ENCODE results near the gene COQ3.

The COQ3 gene, protein sequence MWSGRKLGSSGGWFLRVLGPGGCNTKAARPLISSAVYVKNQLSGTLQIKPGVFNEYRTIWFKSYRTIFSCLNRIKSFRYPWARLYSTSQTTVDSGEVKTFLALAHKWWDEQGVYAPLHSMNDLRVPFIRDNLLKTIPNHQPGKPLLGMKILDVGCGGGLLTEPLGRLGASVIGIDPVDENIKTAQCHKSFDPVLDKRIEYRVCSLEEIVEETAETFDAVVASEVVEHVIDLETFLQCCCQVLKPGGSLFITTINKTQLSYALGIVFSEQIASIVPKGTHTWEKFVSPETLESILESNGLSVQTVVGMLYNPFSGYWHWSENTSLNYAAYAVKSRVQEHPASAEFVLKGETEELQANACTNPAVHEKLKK

GRCh38 chr6:99393698-99394531 lies at the start of gene COQ3:
Gene COQ3 (minus strand): TSS chr6:99394195. CDS start chr6:99394179, 16 bp downstream.
- peak; percentile 76 for DNase-seq
- Mint-ChIP-seq H3K36me3 (peaks cover 6% of the 10 kb centered on the region), H3K9me3 (no peaks in the 10 kb centered on the region), H3K27me3 (no peaks in the 10 kb centered on the region), H3K27ac (peak within 1 kb of the TSS; percentile 89), H3K4me3 (peak within 1 kb of the TSS; percentile 93), H3K4me1 (peaks cover 13% of the 10 kb centered on the region)
- CTCF ChIA-PET: interaction anchor here (0.6 to 1.3 kb wide), 2 partner anchors 29 to 62 kb away, joined by 4 to 7 read pairs; no protein-coding TSS in a partner anchor

- Mint-ChIP-seq H3K9me3 (no peaks in the 10 kb centered on the region), H3K27me3 (no peaks in the 10 kb centered on the region), H3K36me3 (no peaks in the 10 kb centered on the region), H3K27ac (no peak overlapping the region), H3K4me3 (no peak overlapping the region), H3K4me1 (no peaks in the 10 kb centered on the region)
- DNase-seq: no peak
- CTCF ChIA-PET: interaction anchor here (1.0 to 2.1 kb wide), 3 partner anchors 9 to 13 kb away, joined by 3 to 7 read pairs (median 6); partner anchors contain the start of gene PNISR
Observed at GRCh38 chr6:99434702-99435530, 40.9 kb upstream of the COQ3 start.

DNA sequence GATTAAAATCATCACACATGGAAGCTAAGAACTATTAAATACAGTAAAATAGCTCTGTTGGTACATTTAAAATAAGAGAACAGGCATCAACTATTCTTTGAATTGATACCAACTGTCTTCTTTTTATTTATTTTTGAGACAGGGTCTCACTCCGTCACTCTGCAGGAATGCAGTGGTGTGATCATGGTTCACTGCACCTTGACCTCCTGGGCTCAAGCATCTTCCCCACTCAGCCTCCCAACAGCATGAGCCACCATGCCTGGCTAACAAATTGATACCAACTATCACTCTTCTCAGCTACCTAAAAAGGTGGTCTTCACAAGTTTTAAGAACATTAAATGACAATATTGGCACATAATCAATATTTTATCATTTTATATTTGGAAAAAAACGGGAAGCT lies 38.9 kb upstream of the COQ3 start:
- CTCF ChIA-PET: interaction anchor here (0.6 to 2.1 kb wide), 3 partner anchors 9 to 87 kb away, joined by 3 to 7 read pairs (median 3); partner anchors contain the start of gene PNISR
- Mint-ChIP-seq H3K36me3 (peaks cover 3% of the 10 kb centered on the region), H3K4me3 (no peak overlapping the region), H3K4me1 (peaks cover 2% of the 10 kb centered on the region), H3K27me3 (no peaks in the 10 kb centered on the region), H3K27ac (no peak overlapping the region), H3K9me3 (no peaks in the 10 kb centered on the region)
- DNase-seq: no peak

- Mint-ChIP-seq H3K36me3 (peaks cover 8% of the 10 kb centered on the region), H3K9me3 (no peaks in the 10 kb centered on the region), H3K4me1 (peaks cover 11% of the 10 kb centered on the region), H3K27me3 (no peaks in the 10 kb centered on the region), H3K4me3 (no peak overlapping the region), H3K27ac (no peak overlapping the region)
- CTCF ChIA-PET: interaction anchor here (0.7 kb wide), 1 partner anchor 143 kb away, joined by 3 read pairs; no protein-coding TSS in a partner anchor
- no peak for DNase-seq
Observed at GRCh38 chr6:99431901-99432300, 37.9 kb upstream of the COQ3 start.

DNA sequence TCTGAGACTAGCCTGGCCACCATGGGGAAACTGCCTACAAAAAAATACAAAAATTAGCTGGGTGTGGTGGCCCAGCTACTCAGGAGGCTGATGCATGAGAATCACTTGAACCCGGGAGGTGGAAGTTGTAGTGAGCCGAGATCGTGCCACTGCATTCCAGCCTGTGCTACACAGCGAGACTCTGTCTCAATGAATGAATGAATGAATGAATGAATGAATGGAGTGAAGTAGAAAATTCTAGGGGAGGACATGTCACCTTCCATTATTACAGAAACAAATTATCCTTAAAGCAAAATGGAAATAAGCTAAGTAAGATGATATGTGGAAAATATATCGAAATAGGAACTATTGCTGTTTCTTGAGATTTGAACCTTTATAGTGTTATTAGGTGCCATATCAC lies 34.0 kb upstream of the COQ3 start:
- CTCF ChIA-PET: interaction anchor here (1.8 kb wide), 1 partner anchor 98 kb away, joined by 5 read pairs; no protein-coding TSS in a partner anchor
- DNase-seq: no peak
- Mint-ChIP-seq H3K36me3 (peaks cover 17% of the 10 kb centered on the region), H3K9me3 (no peaks in the 10 kb centered on the region), H3K4me1 (peaks cover 38% of the 10 kb centered on the region), H3K27ac (no peak overlapping the region), H3K27me3 (no peaks in the 10 kb centered on the region), H3K4me3 (no peak overlapping the region)

DNA sequence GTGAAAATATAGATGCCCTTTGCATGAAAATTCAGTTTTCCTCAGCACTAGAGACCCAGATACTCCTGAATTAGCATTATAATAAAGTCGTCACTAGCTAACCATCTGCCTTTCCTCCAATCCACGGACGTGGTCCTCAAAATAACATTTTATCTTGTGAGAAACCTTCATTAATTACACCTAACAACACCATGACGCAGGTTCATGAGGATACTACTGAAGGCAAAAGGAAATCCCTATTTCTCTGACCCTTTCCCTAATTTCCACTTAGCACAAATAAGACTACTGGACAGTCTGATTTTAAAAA lies 32.4 kb upstream of the COQ3 start:
- CTCF ChIA-PET: interaction anchor here (1.1 to 2.1 kb wide), 4 partner anchors 8 to 96 kb away, joined by 3 to 8 read pairs (median 4); no protein-coding TSS in a partner anchor
- Mint-ChIP-seq H3K9me3 (no peaks in the 10 kb centered on the region), H3K27me3 (no peaks in the 10 kb centered on the region), H3K36me3 (peaks cover 27% of the 10 kb centered on the region), H3K4me1 (peaks cover 52% of the 10 kb centered on the region), H3K27ac (peak overlapping the region; percentile 100), H3K4me3 (peak overlapping the region; percentile 93)
- DNase-seq: no peak

DNA sequence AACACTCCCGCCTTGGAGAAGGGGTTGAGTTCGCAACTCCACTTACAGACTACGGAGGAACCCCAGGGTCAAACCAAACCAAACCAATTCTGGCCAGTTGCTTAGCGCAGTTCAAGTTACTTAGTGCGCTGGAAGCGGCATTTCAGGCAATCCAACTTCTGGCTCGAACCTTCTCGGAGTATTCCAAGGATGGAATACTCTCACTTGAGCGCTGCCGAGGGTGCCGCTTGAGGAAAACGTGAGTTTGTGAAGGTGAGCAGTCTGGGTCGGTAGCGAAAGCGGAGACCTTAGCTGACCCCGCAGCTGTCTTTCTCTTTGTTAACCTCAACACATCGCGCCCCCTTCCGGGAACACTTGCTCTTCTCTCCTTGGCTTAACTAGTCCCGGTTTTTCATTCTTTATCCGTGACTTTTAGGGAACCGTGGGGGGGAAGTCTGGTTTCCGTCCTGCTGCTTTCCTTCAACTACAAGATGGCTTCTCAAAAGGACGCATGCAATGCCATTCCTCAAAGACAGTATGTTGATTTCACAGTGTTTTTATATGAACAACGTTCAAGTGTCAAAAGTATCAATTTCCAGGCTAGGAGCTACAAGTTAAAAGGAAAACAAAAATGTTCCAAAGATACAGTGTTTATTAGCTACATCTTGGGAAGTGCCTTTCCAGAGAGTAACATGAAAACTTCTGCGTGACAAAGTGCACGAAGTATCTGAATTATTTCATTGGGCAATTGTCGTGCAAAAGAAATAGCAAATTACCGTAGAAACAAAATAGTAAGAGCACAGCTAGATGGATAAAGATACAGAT lies 31.9 kb upstream of the COQ3 start:
- CTCF ChIA-PET: interaction anchor here (1.1 to 2.1 kb wide), 4 partner anchors 9 to 95 kb away, joined by 3 to 8 read pairs (median 4); no protein-coding TSS in a partner anchor
- Mint-ChIP-seq H3K27me3 (no peaks in the 10 kb centered on the region), H3K27ac (peak overlapping the region; percentile 100), H3K36me3 (peaks cover 32% of the 10 kb centered on the region), H3K4me3 (peak overlapping the region; percentile 93), H3K4me1 (peaks cover 58% of the 10 kb centered on the region), H3K9me3 (no peaks in the 10 kb centered on the region)
- peak; percentile 75 for DNase-seq

DNA sequence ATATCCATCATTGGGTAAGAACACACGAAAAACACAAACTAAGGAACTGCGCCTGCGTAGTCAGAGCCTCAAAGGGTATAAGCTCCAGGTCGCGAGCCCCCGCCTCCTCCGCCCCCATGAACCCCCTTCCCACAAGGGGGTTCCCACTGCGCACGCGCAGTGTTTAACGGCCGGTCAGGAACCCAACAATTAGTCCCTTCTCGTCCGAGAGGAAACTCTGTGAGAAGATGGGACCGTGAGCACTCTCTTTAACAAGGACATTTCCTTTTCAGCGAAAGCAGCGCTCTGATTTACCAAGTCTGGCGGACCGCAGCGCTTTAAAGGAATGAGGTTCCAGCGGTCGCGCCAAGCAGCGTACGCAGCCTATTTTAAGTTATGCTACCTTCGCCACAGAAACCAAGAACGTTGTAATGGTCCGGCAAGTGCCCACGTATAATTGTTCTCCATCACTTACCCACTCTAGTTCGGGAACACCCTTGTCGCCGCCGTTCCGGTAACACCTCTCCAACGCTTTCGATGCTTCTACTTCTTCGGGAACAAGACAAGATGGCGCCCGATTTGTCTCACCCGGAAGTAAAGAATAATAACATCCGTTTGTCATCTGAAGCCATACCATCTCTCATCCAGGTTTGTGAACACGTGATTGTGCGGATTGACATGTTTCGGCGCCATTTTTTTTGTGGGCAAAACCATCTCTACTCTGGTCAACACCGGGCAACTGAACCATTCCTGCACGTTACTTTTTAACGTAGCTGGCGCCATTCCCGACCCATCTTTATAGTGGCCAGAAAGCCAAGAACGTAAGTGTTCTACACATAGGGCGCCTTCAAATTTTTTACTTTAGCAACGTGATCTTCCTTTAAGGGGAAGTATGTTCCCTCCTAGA lies 31.0 kb upstream of the COQ3 start, which contains the start of gene PNISR:
TSS of gene PNISR (minus strand) at position 548 of the 886 bp plus-strand sequence. CDS start 10,649 bp downstream, outside the sequence.
- H3K36me3 Mint-ChIP-seq: peaks cover 32% of the 10 kb centered on the region
- peaks cover 60% of the 10 kb centered on the region for H3K4me1 Mint-ChIP-seq

DNA sequence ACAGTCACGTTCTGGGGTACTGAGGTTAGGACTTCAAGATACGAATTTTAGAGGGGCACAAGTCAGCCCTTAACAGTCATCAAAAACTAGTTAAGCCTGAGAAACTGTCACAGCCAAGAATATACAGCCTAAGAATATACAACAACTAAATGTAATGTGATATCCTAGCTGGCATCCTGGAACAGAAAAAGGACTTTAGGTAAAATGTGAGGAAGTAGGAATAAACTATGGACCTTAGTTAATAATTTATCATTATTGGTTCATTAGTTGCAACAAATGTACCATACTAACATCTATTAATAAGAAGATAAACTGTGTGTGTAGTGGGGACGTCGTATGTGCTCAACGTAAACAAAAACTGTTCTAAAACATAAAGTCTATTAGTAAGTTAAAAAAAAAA lies 30.0 kb upstream of the COQ3 start:
- Mint-ChIP-seq H3K4me3 (peak overlapping the region; percentile 93), H3K27ac (peak overlapping the region; percentile 100), H3K27me3 (no peaks in the 10 kb centered on the region), H3K4me1 (peaks cover 60% of the 10 kb centered on the region), H3K9me3 (no peaks in the 10 kb centered on the region), H3K36me3 (peaks cover 31% of the 10 kb centered on the region)
- no peak for DNase-seq
- CTCF ChIA-PET: interaction anchor here (1.7 kb wide), 1 partner anchor 10 kb away, joined by 7 read pairs; no protein-coding TSS in a partner anchor

More for the DNA sequence above, 31.0 kb upstream of the COQ3 start, which contains the start of gene PNISR:
- Mint-ChIP-seq H3K4me3 (peak within 1 kb of the TSS; percentile 93), H3K27ac (peak within 1 kb of the TSS; percentile 100), H3K27me3 (no peaks in the 10 kb centered on the region), H3K9me3 (no peaks in the 10 kb centered on the region)
- CTCF ChIA-PET: interaction anchor here (1.2 to 2.1 kb wide), 4 partner anchors 9 to 94 kb away, joined by 3 to 8 read pairs (median 6); no protein-coding TSS in a partner anchor
- DNase-seq: peak; percentile 91

- Mint-ChIP-seq H3K27me3 (no peaks in the 10 kb centered on the region), H3K4me1 (peaks cover 63% of the 10 kb centered on the region), H3K9me3 (no peaks in the 10 kb centered on the region), H3K4me3 (peak overlapping the region; percentile 93), H3K27ac (no peak overlapping the region), H3K36me3 (peaks cover 32% of the 10 kb centered on the region)
- CTCF ChIA-PET: no interaction called here
- DNase-seq: no peak
Observed at GRCh38 chr6:99422912-99423311, 28.9 kb upstream of the COQ3 start.

GRCh38 chr6:99416892-99417767 lies 23.1 kb upstream of the COQ3 start:
- H3K4me1 Mint-ChIP-seq: peaks cover 27% of the 10 kb centered on the region
- CTCF ChIA-PET: interaction anchor here (1.1 kb wide), 1 partner anchor 9 kb away, joined by 3 read pairs; no protein-coding TSS in a partner anchor
- no peaks in the 10 kb centered on the region for H3K27me3 Mint-ChIP-seq
- no peaks in the 10 kb centered on the region for H3K9me3 Mint-ChIP-seq
- H3K4me3 Mint-ChIP-seq: no peak overlapping the region
- no peak for DNase-seq
- H3K36me3 Mint-ChIP-seq: peaks cover 31% of the 10 kb centered on the region
- no peak overlapping the region for H3K27ac Mint-ChIP-seq
